HG02973 (cell line): Measurements from ENCODE around the gene D2HGDH.
"Not testable (repeated sequence)": the region's sequence is repeated elsewhere in the genome, so short reads cannot be mapped to it uniquely, and the experiment has no call there.

Source experiments
- ATAC-seq: cut with Tn5 transposase; IDR thresholded peaks from one replicate; pipeline ENCODE4 v1.9.1; 2021; ENCODE audit warnings: moderate library complexity; ENCODE audit not compliant: unreplicated experiment

The D2HGDH gene

DNA sequence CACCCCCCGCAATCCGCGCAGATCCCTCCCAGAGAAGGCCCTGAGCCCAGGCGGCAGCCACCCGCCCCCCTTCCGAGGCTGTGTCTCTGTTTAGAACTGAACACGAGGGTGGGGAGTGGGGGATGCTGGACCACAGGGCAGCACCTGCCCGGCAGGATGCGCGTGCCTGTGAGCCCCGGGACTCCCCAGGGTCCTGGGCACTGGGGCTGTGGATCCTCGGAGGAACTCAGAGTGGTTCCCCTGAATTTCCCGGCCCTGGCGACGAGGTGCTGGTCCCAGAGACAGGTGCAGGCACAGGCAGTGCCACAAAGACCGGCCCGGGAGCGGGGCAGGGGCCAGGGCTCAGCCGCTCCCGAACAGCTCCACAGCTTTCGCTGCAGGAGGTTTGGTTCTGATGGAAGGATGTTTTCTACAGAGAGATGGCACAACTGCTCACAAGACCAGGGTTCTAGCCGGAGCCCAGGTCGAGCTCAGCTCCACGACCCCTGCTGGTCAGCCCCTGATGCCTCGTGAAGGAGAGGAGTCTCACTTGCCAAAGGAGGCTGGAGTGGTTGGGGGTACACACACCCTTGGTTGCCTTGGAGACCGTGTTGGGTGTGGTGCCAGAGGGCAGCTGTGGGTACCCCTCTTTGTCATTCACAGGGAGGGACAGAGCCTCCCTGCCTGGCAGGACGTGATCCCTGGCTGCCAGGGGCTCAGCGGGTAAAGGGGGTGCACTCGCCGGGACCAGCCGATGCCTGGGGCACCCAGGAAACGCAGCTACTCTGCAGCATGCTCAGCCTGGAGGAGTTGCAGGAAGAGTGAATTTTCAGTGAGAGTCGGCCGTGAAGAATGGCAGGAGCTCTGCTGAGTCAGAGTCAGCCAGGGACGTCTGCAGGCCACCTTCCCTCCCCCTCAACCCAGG, 70.1 kb downstream of the D2HGDH start:
- no peak for ATAC-seq

DNA sequence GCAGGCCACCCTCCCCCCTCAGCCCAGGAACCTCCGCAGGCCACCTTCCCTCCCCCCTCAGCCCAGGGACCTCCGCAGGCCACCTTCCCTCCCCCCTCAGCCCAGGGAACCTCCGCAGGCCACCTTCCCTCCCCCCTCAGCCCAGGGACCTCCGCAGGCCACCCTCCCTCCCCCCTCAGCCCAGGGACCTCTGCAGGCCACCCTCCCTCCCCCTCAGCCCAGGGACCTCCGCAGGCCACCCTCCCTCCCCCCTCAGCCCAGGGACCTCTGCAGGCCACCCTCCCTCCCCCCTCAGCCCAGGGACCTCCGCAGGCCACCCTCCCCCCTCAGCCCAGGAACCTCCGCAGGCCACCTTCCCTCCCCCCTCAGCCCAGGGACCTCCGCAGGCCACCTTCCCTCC, 71.8 kb downstream of the D2HGDH start:
- ATAC-seq = not testable (repeated sequence)

DNA sequence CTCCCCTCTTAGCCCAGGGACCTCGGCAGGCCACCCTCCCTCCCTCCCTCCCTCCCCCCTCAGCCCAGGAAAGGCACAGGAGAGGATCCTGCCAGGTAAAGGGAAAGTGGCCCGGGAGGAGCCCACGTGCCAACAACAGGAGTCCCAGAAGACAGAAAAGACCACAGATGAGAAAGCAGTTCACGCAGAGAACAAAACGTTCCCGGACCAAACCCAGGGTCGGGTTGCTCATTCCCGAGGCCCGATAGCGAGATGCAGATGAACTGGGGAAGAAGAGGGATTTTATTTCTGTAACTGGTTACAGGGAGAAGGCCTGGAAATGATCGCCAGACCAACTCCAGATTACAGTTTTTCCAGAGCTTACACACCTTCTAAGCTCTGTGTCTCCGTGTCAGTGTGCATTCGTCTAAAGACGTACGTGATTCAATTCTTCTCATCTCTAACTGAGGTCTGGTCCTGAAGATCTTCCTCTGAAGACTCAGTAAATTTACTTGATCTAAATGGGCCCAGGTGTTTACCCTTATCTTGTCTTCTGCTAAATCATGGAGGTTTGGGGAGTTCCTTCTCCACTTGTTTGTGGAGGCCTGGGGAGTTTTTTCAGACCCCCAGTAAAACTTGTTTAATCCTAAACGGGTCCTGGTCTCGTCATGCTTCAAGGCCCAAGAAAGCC, 73.8 kb downstream of the D2HGDH start:
- ATAC-seq = no peak

- ATAC-seq = no peak
Measured at GRCh38 chr2:241808721-241809382, 74.4 kb downstream of the D2HGDH start, which contains the start of gene NEU4. Gene NEU4, plus strand, starts transcription at chr2:241809193. Its CDS starts 5,292 bp downstream, at chr2:241814485.

DNA sequence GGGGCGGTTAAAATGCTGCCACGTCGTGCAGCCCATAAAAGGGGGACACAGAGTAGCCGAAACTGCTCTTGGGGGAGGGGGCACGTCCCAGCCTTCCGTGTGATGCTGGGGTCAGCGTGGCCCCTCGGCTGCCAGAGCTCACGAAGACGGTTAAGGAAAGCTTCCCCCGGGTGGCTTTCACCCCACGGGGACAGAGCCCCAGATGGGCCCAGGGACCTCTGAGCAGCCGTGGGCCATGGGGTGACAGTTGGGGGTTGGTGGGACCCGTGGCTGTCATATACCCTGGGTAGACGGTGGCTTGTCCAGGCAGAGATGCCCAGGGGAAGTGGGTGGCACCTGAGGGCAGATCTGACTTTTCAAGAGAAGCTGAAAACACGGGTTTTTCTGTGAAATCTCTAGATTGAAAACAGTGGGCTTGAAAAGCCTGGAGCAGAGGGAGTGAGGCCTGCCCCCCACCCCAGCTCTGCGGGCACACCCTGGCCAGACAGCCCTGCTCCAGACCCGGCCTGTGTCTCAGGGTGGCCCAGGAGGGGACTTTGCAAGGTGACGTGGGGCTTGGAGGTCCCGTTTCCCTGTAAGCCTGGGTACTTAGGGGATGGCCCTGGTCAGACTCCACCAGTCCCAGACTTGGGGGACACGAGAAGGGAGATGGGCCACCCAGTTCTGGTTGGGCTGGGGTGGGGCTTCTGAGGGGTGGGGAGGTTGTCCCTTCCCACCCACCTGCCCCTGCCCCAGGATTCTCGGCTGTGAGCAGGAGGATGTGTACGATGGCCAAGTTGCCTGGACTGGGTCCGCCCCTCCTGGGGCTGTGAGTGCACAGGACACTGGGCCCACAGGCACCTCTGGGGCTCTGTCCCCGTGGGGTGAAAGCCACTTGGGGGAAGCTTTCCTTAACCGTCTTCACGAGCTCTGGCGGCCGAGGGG, 75.2 kb downstream of the D2HGDH start:
- no peak for ATAC-seq

DNA sequence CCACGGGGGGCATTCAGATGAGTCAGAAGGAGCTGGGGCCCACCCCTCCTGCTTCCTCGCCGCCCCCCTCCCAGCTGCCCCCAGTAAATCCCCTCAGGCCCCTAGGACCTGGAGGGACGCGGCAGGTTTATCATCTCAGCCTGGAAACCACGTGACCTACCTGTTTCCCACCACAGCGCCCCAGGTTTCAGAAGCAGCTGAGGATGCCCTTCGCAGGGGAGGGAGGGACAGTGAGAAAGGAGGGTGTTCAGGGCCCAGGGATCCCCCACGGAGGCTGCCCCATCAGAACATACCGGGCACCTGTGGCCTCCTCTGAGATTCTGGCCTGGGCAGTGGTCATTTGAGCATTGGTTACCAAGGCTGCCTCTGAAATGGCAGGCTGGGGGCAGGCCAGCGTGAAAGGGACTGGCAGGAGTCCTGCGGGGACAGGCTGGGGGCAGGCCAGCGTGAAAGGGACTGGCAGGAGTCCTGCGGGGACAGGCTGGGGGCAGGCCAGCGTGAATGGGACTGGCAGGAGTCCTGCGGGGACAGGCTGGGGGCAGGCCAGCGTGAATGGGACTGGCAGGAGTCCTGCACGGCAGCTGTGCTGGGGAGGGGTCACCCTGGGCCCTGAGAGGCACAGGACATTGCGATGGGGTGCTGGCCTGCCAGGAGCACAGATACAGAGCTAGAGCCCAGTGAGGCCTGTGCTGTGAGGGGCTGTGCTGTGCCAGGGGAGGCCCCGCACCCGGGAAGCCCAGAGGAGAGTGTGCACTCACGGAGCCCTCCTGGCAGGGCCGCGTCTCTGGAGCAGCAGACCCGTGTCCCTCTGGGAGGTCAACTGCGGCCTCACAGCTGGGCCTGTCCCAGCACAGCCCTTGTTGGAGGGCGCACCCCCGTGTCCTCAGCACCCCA, 76.1 kb downstream of the D2HGDH start:
- ATAC-seq = no peak

GRCh38 chr2:241811201-241811951, 76.9 kb downstream of the D2HGDH start:
- no peak for ATAC-seq

GRCh38 chr2:241811952-241812729, 77.7 kb downstream of the D2HGDH start:
- ATAC-seq = no peak

DNA sequence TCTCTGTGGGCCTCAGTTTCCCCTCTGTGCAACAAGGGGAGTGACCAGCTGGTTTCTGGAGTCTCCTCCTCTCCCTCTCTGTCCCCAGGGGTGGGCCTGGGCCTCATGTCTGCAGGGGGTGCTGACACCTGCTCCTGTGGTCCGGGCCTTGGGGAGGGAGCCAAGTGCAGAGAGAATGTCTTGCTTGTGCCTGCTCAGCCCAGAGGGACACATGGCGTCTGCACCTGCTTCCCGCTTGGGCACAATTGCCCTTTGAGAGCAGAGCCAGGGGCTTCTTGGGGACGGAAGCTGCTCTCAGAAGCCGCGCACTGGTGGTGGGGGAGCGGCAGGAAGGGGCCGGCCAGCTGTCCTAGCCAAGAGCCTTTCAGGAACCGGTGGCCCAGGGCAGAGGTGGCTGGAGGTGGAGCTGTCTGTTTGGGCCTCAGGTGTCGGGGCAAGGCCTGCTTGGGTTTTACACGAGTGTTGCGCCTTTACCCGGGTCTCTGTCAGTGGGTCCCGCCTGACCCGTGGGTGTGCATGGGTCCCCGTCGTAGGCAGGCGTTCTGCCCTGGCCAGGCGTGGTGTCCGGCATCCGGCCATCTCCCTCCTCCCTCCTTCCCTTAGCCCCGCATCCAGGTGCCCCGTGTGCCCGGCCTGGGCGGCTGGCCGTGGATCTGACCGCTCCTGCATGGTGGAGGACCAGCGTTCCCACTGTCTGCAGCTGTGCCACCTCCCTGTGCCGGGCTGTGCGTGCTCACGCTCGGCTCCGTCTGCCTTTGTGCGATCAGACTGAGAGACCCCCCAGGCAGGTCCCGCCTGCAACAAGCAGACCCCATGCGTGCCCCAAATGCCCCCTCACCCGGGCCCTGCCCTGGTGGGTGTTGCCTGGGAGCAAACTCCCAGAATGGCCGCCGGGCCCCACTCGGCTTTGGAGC, 78.6 kb downstream of the D2HGDH start:
- no peak for ATAC-seq

DNA sequence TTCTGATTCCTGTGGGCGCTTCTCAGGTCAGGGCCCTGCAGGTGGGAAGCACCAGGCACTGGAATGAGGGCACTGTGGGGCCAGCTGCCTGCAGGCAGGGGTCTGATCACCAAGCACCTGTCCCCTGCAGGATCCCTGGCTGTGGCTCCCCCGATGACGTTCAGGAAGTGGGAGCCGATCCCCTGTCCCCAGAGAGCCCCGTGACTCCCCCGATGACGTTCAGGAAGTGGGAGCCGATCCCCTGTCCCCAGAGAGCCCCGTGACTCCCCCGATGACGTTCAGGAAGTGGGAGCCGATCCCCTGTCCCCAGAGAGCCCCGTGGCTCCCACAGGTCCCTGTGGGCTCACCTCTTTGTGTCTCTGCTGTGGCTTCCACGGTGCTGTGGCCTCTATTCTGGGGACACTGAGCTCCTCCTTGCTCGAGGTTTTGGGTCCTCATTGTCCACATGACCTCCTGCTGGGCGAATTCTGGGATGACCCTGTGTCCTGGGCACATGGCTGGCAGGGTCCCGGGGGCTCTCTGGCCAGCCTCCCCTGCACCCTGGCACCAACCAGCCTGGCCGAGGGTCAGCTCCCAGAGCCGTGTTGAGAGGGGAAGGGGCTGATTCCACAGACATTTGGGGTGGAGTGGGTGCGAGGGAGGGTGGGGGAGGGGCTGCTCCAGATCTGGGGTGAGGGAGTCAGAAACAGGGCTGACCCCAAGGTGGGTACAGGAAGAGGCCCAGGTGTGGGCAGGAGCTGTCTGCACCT, 79.4 kb downstream of the D2HGDH start:
- ATAC-seq = no peak

DNA sequence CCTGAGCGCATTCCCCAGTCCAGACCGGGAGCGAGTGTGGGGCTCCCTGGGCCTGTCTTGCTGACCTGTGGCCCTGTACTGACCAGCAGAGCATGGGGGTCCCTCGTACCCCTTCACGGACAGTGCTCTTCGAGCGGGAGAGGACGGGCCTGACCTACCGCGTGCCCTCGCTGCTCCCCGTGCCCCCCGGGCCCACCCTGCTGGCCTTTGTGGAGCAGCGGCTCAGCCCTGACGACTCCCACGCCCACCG, 79.9 kb downstream of the D2HGDH start:
- no peak for ATAC-seq

- ATAC-seq = no peak
Measured at GRCh38 chr2:241814643-241815476, 80.4 kb downstream of the D2HGDH start.

DNA sequence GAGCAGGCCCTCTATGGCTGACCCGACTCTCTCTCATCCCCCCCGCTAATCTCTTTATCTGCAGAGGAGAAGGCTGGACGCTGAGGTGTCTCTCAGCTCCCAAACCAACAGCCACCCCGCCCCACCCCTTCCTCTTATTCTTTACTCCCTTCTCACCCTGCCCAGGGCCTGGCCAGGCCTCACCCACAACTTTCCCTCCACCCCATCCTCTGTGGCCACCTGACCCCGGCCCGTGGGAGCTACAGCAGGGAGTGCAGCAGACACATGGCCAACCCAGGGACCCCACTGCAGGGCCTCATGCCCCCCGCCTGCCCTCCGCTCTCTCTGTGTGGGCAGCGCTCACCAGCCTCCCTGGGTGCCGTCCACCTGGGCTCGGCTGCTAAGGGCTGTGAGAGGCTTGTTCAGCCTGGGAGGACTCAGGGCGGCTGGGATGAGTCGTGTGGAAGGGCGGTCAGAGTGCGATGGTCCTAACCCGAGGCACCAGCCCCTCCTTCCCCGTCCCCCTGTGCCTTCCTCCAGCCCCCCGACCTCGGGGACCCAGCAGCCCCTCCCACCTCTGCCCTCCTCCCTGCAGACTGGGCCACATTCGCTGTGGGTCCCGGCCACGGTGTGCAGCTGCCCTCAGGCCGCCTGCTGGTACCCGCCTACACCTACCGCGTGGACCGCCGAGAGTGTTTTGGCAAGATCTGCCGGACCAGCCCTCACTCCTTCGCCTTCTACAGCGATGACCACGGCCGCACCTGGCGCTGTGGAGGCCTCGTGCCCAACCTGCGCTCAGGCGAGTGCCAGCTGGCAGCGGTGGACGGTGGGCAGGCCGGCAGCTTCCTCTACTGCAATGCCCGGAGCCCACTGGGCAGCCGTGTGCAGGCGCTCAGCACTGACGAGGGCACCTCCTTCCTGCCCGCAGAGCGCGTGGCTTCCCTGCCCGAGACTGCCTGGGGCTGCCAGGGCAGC, 81.3 kb downstream of the D2HGDH start:
- no peak for ATAC-seq

DNA sequence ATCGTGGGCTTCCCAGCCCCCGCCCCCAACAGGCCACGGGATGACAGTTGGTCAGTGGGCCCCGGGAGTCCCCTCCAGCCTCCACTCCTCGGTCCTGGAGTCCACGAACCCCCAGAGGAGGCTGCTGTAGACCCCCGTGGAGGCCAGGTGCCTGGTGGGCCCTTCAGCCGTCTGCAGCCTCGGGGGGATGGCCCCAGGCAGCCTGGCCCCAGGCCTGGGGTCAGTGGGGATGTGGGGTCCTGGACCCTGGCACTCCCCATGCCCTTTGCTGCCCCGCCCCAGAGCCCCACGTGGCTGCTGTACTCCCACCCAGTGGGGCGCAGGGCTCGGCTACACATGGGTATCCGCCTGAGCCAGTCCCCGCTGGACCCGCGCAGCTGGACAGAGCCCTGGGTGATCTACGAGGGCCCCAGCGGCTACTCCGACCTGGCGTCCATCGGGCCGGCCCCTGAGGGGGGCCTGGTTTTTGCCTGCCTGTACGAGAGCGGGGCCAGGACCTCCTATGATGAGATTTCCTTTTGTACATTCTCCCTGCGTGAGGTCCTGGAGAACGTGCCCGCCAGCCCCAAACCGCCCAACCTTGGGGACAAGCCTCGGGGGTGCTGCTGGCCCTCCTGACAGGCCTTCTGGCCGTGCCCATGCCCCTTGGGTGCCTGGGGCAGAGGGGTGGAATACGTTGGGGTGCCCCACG, 82.1 kb downstream of the D2HGDH start:
- ATAC-seq = no peak
